Activated CD8-positive, alpha-beta memory T cell treated with anti-CD3 and anti-CD28 coated beads, Interleukin-2, amount 10 ng/mL, durations not matched to agents 7 days and 5 days (primary cell): ENCODE measurements around the gene AKAP1. TPM values are rescaled to one million over a fixed set of nuclear protein-coding genes. Genes with fewer than 3 reads are reported as not detected.

Source experiments
- ATAC-seq: fragments of 150-1000 bp; cut with Tn5 transposase; one replicate; pipeline ENCODE4 v1.10.0; 2021; ENCODE audit warnings: moderate library complexity
- CTCF ChIA-PET: fragments of 350-600 bp; sonication (Branson Sonifier 250); formaldehyde crosslinking; loops from one replicate; lab custom pipeline; 2021; ENCODE audit warnings: antibody characterized with exemption; lab: Charles Lee
- DNase-seq: peaks from one replicate; pipeline ENCODE4 v3.0.0-alpha.2; 2020
- H3K27ac Mint-ChIP-seq: one replicate; pipeline ENCODE4 v1.8.0; 2021; ENCODE audit warnings: mild to moderate bottlenecking, mixed read lengths
- H3K27me3 Mint-ChIP-seq: one replicate; pipeline ENCODE4 v1.8.0; 2021; ENCODE audit warnings: mixed read lengths
- H3K36me3 Mint-ChIP-seq: one replicate; pipeline ENCODE4 v1.8.0; 2021; ENCODE audit warnings: mild to moderate bottlenecking, mixed read lengths
- H3K4me1 Mint-ChIP-seq: one replicate; pipeline ENCODE4 v1.8.0; 2021; ENCODE audit warnings: mixed read lengths
- H3K4me3 Mint-ChIP-seq: one replicate; pipeline ENCODE4 v1.8.0; 2021; ENCODE audit warnings: mild to moderate bottlenecking, moderate library complexity, mixed read lengths
- H3K9me3 Mint-ChIP-seq: one replicate; pipeline ENCODE4 v1.8.0; 2022; ENCODE audit warnings: low read depth, mixed read lengths
- total RNA-seq, 2 experiments: library from RNA; stranded (reverse); gene quantifications; one replicate each; pipeline ENCODE4 v1.2.3, GENCODE V29; 2021

Gene AKAP1
- total RNA-seq, 2 experiments from 2014 or later, result 28.0 to 38.3 TPM

GRCh38 chr17:57146273-57146672, 61.2 kb downstream of the AKAP1 start:
- DNase-seq (no peak), ATAC-seq (no peak)
- H3K27me3 Mint-ChIP-seq, result peaks cover 24% of the 10 kb centered on the region
- CTCF ChIA-PET, result interaction anchor here (1.1 kb wide), 1 partner anchor 594 kb away, joined by 4 read pairs; no protein-coding TSS in a partner anchor
- H3K27ac Mint-ChIP-seq, result no peak overlapping the region
- no peak overlapping the region for H3K4me3 Mint-ChIP-seq
- H3K9me3 Mint-ChIP-seq, result no peaks in the 10 kb centered on the region
- no peaks in the 10 kb centered on the region for H3K4me1 Mint-ChIP-seq
- no peaks in the 10 kb centered on the region for H3K36me3 Mint-ChIP-seq

- no peak for ATAC-seq
- no peaks in the 10 kb centered on the region for H3K9me3 Mint-ChIP-seq
- no peaks in the 10 kb centered on the region for H3K36me3 Mint-ChIP-seq
- no peak overlapping the region for H3K4me3 Mint-ChIP-seq
- CTCF ChIA-PET, result no interaction called here
- no peak overlapping the region for H3K27ac Mint-ChIP-seq
- peaks cover 19% of the 10 kb centered on the region for H3K27me3 Mint-ChIP-seq
- H3K4me1 Mint-ChIP-seq, result no peaks in the 10 kb centered on the region
- no peak for DNase-seq
Measured at GRCh38 chr17:57151798-57152197, 66.8 kb downstream of the AKAP1 start.

- CTCF ChIA-PET, result no interaction called here
- Mint-ChIP-seq H3K4me1 (no peaks in the 10 kb centered on the region), H3K27me3 (peaks cover 21% of the 10 kb centered on the region), H3K4me3 (no peak overlapping the region), H3K9me3 (no peaks in the 10 kb centered on the region), H3K27ac (no peak overlapping the region), H3K36me3 (no peaks in the 10 kb centered on the region)
- DNase-seq, result no peak
- no peak for ATAC-seq
Measured at GRCh38 chr17:57152967-57153528, 68.0 kb downstream of the AKAP1 start.

- no peaks in the 10 kb centered on the region for H3K36me3 Mint-ChIP-seq
- no peak for ATAC-seq
- no peaks in the 10 kb centered on the region for H3K9me3 Mint-ChIP-seq
- no peak overlapping the region for H3K27ac Mint-ChIP-seq
- no peaks in the 10 kb centered on the region for H3K4me1 Mint-ChIP-seq
- no peak for DNase-seq
- no peak overlapping the region for H3K4me3 Mint-ChIP-seq
- CTCF ChIA-PET, result no interaction called here
- peaks cover 22% of the 10 kb centered on the region for H3K27me3 Mint-ChIP-seq
Measured at GRCh38 chr17:57154921-57155320, 69.9 kb downstream of the AKAP1 start.

GRCh38 chr17:57158325-57158724, 73.3 kb downstream of the AKAP1 start:
- Mint-ChIP-seq H3K4me1 (no peaks in the 10 kb centered on the region), H3K27ac (no peak overlapping the region), H3K4me3 (no peak overlapping the region), H3K36me3 (no peaks in the 10 kb centered on the region), H3K9me3 (no peaks in the 10 kb centered on the region), H3K27me3 (peaks cover 30% of the 10 kb centered on the region)
- DNase-seq (no peak), ATAC-seq (no peak)
- CTCF ChIA-PET, result no interaction called here

- H3K4me3 Mint-ChIP-seq, result no peak overlapping the region
- ATAC-seq (no peak), DNase-seq (no peak)
- no peaks in the 10 kb centered on the region for H3K4me1 Mint-ChIP-seq
- no peaks in the 10 kb centered on the region for H3K36me3 Mint-ChIP-seq
- H3K27ac Mint-ChIP-seq, result no peak overlapping the region
- CTCF ChIA-PET, result no interaction called here
- H3K27me3 Mint-ChIP-seq, result peaks cover 33% of the 10 kb centered on the region
- H3K9me3 Mint-ChIP-seq, result no peaks in the 10 kb centered on the region
Measured at GRCh38 chr17:57158795-57159194, 73.7 kb downstream of the AKAP1 start.

- no peak for ATAC-seq
Measured at GRCh38 chr17:57160624-57161023, 75.6 kb downstream of the AKAP1 start.

GRCh38 chr17:57164814-57165213, 79.8 kb downstream of the AKAP1 start:
- H3K27ac Mint-ChIP-seq, result no peak overlapping the region
- DNase-seq (no peak), ATAC-seq (no peak)
- no peaks in the 10 kb centered on the region for H3K4me1 Mint-ChIP-seq
- peaks cover 2% of the 10 kb centered on the region for H3K9me3 Mint-ChIP-seq
- CTCF ChIA-PET, result no interaction called here
- no peaks in the 10 kb centered on the region for H3K36me3 Mint-ChIP-seq
- peaks cover 37% of the 10 kb centered on the region for H3K27me3 Mint-ChIP-seq
- H3K4me3 Mint-ChIP-seq, result no peak overlapping the region

More at GRCh38 chr17:57160624-57161023, 75.6 kb downstream of the AKAP1 start:
- CTCF ChIA-PET, result no interaction called here
- Mint-ChIP-seq H3K27ac (no peak overlapping the region), H3K4me3 (no peak overlapping the region), H3K36me3 (no peaks in the 10 kb centered on the region), H3K27me3 (peaks cover 36% of the 10 kb centered on the region), H3K4me1 (no peaks in the 10 kb centered on the region), H3K9me3 (no peaks in the 10 kb centered on the region)
- DNase-seq, result no peak

- no peaks in the 10 kb centered on the region for H3K36me3 Mint-ChIP-seq
- DNase-seq (no peak), ATAC-seq (no peak)
- no peaks in the 10 kb centered on the region for H3K4me1 Mint-ChIP-seq
- H3K27ac Mint-ChIP-seq, result no peak overlapping the region
- peaks cover 35% of the 10 kb centered on the region for H3K27me3 Mint-ChIP-seq
- H3K4me3 Mint-ChIP-seq, result no peak overlapping the region
- CTCF ChIA-PET, result no interaction called here
- H3K9me3 Mint-ChIP-seq, result peaks cover 2% of the 10 kb centered on the region
Measured at GRCh38 chr17:57165754-57166153, 80.7 kb downstream of the AKAP1 start.

GRCh38 chr17:57166803-57167202, 81.8 kb downstream of the AKAP1 start:
- Mint-ChIP-seq H3K36me3 (no peaks in the 10 kb centered on the region), H3K27me3 (peaks cover 32% of the 10 kb centered on the region), H3K4me1 (no peaks in the 10 kb centered on the region), H3K9me3 (peaks cover 2% of the 10 kb centered on the region), H3K4me3 (no peak overlapping the region), H3K27ac (no peak overlapping the region)
- DNase-seq, result no peak
- CTCF ChIA-PET, result no interaction called here
- no peak for ATAC-seq

- Mint-ChIP-seq H3K27me3 (peaks cover 35% of the 10 kb centered on the region), H3K36me3 (no peaks in the 10 kb centered on the region), H3K4me1 (no peaks in the 10 kb centered on the region), H3K27ac (no peak overlapping the region), H3K4me3 (no peak overlapping the region), H3K9me3 (peaks cover 2% of the 10 kb centered on the region)
- ATAC-seq (no peak), DNase-seq (no peak)
- CTCF ChIA-PET, result no interaction called here
Measured at GRCh38 chr17:57168695-57169094, 83.6 kb downstream of the AKAP1 start.

GRCh38 chr17:57170866-57171265, 85.8 kb downstream of the AKAP1 start:
- H3K27me3 Mint-ChIP-seq, result peaks cover 49% of the 10 kb centered on the region
- H3K4me3 Mint-ChIP-seq, result no peak overlapping the region
- no peak overlapping the region for H3K27ac Mint-ChIP-seq
- H3K9me3 Mint-ChIP-seq, result peaks cover 2% of the 10 kb centered on the region
- H3K36me3 Mint-ChIP-seq, result no peaks in the 10 kb centered on the region
- CTCF ChIA-PET, result no interaction called here
- H3K4me1 Mint-ChIP-seq, result no peaks in the 10 kb centered on the region
- DNase-seq (no peak), ATAC-seq (no peak)
